GM18909 (cell line): ENCODE results near the gene ANKRD12.

Source experiments
- ATAC-seq: cut with Tn5 transposase; IDR thresholded peaks from one replicate; pipeline ENCODE4 v1.9.1; 2021; ENCODE audit warnings: mild to moderate bottlenecking; ENCODE audit not compliant: unreplicated experiment, poor library complexity

The ANKRD12 gene

GRCh38 chr18:9278028-9278427 is 141.4 kb downstream of the ANKRD12 start:
- ATAC-seq: no peak

- ATAC-seq: no peak
These were observed 144.3 kb downstream of the ANKRD12 start for GRCh38 chr18:9280849-9281248.

DNA sequence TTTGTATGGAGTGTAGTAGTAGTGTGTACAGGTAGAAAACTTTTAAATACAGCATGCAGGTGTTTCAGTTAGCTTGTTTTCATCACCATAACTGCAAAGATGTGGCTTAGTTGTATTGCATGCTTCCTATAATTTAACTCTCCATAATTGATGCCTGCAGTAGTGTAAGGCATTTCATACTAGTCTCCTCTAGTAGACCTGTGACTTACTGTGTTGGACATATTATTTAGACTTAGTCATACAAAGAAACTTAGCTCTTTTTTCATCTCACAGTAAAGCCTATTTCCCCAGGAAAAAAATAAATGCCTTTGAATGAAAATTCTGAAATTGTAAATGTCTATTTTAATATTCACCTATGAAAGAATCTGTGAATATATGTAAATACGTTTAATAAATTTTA is 145.2 kb downstream of the ANKRD12 start:
- ATAC-seq: no peak

GRCh38 chr18:9283791-9284190 is 147.2 kb downstream of the ANKRD12 start:
- no peak for ATAC-seq

- ATAC-seq: no peak
These were observed 149.0 kb downstream of the ANKRD12 start for GRCh38 chr18:9285604-9286003.

DNA sequence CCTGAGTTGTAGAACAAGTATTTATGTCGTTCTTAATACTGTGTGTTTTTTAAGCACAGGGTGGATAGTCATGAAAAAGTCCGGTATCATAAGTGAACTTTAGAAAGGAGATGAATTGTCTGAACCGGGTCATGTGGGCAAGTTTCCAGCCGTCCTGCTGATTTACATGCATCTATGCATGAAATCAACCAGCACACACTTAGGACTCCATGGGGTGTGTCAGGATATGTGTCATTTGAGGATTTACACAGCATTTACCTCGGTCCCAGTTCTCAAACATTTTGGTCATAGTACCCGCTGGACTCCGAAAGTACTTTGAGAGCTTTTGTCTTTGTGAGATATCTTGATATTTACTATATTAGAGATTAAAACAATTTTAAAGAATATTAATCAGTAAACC is 150.5 kb downstream of the ANKRD12 start:
- no peak for ATAC-seq

DNA sequence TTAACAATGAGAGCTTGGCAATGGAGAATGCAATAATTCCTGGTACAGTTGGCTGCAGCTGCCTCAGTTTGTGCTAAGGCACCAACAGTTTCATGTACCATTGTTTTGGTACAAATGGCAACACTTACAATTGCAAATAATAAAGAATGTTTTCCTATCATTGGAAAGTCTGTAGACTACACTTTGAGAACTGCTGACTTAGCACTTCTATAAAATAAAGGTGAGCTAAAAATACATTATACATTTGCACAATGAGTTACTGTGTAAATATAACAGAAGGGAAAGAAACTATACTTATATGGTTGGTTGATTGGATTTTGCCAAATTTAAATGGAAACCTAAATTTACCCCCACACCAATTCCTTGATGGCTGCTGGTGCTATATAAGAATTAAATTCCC is 153.1 kb downstream of the ANKRD12 start:
- no peak for ATAC-seq

DNA sequence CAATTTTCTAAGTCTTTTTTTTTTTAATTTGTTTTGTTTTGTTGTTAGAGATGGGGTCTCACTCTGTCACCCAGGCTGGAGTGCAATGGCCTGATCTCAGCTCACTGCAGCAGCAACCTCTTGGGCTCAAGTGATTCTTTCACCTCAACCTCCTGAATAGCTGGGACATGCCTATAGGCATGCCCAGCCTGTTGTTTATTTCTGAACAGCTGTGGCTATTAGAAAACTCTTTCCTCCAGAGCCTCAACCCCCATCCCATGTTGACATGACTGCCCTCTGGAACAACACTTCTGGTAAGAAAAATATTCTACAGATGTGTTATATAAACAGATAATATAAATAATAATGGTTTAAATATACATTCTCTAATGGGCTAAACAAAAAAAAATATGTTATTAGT is 153.6 kb downstream of the ANKRD12 start:
- no peak for ATAC-seq

GRCh38 chr18:9292047-9292446 is 155.5 kb downstream of the ANKRD12 start:
- ATAC-seq: no peak

GRCh38 chr18:9293948-9294347 is 157.4 kb downstream of the ANKRD12 start:
- no peak for ATAC-seq

GRCh38 chr18:9296233-9297006 is 159.8 kb downstream of the ANKRD12 start:
- ATAC-seq: no peak

- no peak for ATAC-seq
These were observed 160.4 kb downstream of the ANKRD12 start for GRCh38 chr18:9297007-9297393.

DNA sequence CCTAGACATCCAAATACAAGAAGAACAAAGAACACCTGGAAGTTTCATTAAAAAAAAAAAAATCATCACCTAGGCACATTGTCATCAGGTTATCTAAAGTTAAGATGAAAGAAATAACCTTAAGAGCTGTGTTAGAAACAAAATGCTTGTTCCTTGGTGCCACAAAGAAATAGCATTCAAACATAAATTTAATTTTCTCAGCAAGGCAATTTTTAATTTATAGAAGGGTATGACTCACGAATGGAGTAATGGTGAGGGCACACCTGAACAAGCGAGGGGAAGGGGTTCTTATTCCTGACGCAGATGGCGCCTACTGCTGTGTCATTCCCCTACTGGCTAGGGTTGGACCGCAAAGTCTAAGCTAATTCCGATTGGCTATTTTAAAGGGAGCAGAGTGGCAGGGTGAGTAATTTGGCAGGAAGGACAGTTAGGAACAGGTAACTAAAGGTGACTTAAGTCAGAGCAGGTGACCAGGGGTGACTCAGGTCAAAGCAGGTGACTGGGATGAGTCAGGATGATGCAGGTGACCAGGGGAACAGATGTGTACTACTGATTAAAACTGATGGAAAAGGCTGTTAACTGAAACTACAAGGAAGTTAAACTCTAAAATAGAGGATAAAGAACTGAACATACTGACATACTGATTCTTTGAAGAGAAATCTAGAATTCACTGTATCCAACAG is 167.9 kb downstream of the ANKRD12 start:
- ATAC-seq: no peak

DNA sequence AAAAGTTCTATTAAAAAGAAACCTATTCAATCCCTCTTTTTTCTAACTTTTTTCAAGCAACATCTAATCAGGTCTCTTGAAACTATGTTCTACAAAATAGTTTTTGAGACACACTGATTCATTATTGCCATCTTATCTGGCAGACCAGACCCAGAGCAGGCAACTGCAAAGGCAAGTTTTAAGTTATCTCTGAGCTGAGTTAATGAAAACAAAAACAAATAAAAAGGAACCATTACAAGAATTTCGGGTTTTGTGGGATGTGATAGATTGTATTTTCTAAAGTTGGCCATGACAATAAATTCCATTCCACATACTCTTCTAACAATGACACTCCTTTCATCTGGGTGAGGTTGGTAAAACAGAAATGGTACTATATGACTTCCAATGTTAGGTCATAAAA is 182.8 kb downstream of the ANKRD12 start:
- ATAC-seq: no peak

GRCh38 chr18:9321017-9321452 is 184.5 kb downstream of the ANKRD12 start:
- no peak for ATAC-seq

DNA sequence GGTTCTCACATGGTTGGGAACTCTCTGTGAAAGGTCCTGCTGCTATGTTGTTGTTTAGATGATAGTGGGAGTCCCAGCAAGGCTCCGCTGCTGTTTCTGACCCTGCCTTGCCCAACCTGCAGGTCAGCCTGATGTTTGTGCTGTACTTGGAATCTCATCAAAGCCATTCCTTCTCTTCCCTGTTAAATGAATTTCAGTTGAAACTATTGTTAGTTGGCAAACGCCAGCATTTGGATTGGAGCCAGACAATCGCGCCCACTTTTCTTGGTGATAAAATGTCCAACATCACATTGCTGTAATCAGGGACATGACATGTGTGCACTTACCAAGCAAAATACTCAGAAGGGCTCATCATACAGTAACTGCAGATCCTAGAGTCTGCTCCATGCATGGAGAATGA is 185.2 kb downstream of the ANKRD12 start:
- ATAC-seq: no peak

DNA sequence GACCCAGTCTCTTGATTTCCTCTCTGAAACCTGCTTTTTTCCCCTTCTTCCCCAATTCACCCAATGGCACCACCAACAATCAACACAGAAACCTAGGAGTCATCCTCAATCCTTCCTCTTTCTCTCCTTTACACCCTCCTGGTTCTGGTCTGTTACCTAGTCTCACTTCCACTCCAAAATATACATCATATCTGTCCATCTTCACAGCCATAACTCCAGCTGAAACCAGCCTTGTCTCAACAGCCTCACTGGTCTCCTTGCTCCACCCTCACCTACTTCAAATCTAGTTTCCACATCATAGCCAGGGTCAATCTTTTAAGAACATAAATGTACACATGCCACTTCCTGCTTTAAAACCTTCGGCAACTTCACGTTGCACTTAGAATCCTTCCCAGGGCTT is 186.2 kb downstream of the ANKRD12 start:
- ATAC-seq: no peak

GRCh38 chr18:9323750-9324445 is 187.3 kb downstream of the ANKRD12 start:
- no peak for ATAC-seq

GRCh38 chr18:9325716-9326115 is 189.1 kb downstream of the ANKRD12 start:
- ATAC-seq: no peak

- no peak for ATAC-seq
These were observed 192.2 kb downstream of the ANKRD12 start for GRCh38 chr18:9328776-9329175.

- no peak for ATAC-seq
These were observed 192.9 kb downstream of the ANKRD12 start for GRCh38 chr18:9329471-9329870.
